ENCODE data around the gene SMARCA4.

GRCh38 chr19:10991521-10992081, 30.8 kb downstream of the SMARCA4 start:
- no peak for TF ChIP-seq CTCF (conservative IDR thresholded peaks at IDR 0.05 in 1 of 2, IDR thresholded peaks at IDR 0.05 in 1 of 2; ENCODE audit: extremely low read depth in 1 of 2, insufficient read depth in 1 of 2, low read depth in 1 of 2, low read length in 2 of 2)
- TF ChIP-seq EZH2 (IDR thresholded peaks at IDR 0.05; ENCODE audit: borderline replicate concordance, low read length): no peak

All from mammary epithelial cell (primary cell).